GM12891 (cell line): ENCODE data around the gene ZMYND15.
"Not testable (repeated sequence)": the region's sequence is repeated elsewhere in the genome, so short reads cannot be mapped to it uniquely, and the experiment has no call there.

Experiments used
- POLR2A ChIP-seq: IDR thresholded peaks from 2 replicates; pipeline ENCODE4 v1.6.1; 2011; ENCODE audit warnings: low read depth, low read length, control low read depth
- POLR2AphosphoS5 ChIP-seq: IDR thresholded peaks from 2 replicates; pipeline ENCODE4 v1.6.1; 2011; ENCODE audit warnings: low read depth, low read length, control low read depth
- SPI1 ChIP-seq: IDR thresholded peaks from 2 replicates; pipeline ENCODE4 v1.6.1; 2011; ENCODE audit warnings: low read depth, low read length, control low read depth

DNA sequence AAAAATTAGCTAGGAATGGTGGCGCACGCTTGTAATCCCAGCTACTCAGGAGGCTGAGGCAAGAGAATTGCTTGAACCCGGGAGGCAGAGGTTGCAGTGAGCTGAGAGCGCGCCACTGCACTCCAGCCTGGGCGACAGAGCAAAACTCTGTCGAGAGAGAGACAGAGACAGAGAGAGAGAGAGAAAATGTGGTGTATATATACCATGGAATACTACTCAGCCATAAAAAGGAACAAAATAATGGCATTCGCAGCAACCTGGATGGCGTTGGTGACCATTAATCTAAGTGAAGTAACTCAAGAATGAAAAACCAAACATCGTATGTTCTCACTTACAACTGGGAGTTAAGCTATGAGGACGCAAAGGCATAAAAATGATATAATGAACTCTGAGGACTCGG lies 49.8 kb upstream of the ZMYND15 start:
- not testable (repeated sequence) for TF ChIP-seq POLR2A, POLR2AphosphoS5, SPI1
